Spleen (tissue), 11 donors: ENCODE measurements around the gene TBXAS1. TPM values are rescaled to one million over a fixed set of nuclear protein-coding genes. Genes with fewer than 3 reads are reported as not detected.

Experiments
- DNase-seq: peaks from one replicate; pipeline ENCODE4 v3.0.0-alpha.2; 2020
- H3K27ac ChIP-seq, 8 donors: fragments of 200-600 bp; sonication (generic) in 7 of 8; 1 replicate in 4 of 8; 2 replicates in 4 of 8; pipeline versions ENCODE4 v1.5.0 to v1.8.0; 2016 to 2021; ENCODE audit warnings: inconsistent platforms in 4 of 8, mild to moderate bottlenecking in 4 of 8, moderate library complexity in 1 of 8
- H3K27me3 ChIP-seq, 7 donors: fragments of 200-600 bp; sonication (generic) in 6 of 7; replicated peaks in 1 of 7; 1 replicate in 4 of 7; 2 replicates in 3 of 7; pipeline versions ENCODE4 v1.5.0 to v1.8.0; 2016 to 2021; ENCODE audit warnings: inconsistent platforms in 3 of 7, mild to moderate bottlenecking in 1 of 7
- H3K36me3 ChIP-seq, 6 donors: fragments of 200-600 bp; sonication (generic) in 5 of 6; 1 replicate in 4 of 6; 2 replicates in 2 of 6; pipeline versions ENCODE4 v1.5.0 to v1.8.0; 2016 to 2021; ENCODE audit warnings: inconsistent platforms in 2 of 6
- H3K4me1 ChIP-seq, 6 donors: fragments of 200-600 bp; sonication (generic) in 5 of 6; 1 replicate in 3 of 6; 2 replicates in 3 of 6; pipeline versions ENCODE4 v1.5.0 to v1.8.0; 2016 to 2021; ENCODE audit warnings: inconsistent platforms in 3 of 6
- H3K4me3 ChIP-seq, 8 donors: fragments of 200-600 bp; sonication (generic) in 7 of 8; 1 replicate in 4 of 8; 2 replicates in 4 of 8; pipeline versions ENCODE4 v1.5.0 to v1.8.0; 2016 to 2021; ENCODE audit warnings: inconsistent platforms in 4 of 8, mild to moderate bottlenecking in 4 of 8, moderate library complexity in 2 of 8
- H3K9me3 ChIP-seq, 8 donors: fragments of 200-600 bp; sonication (generic) in 7 of 8; 1 replicate in 4 of 8; 2 replicates in 4 of 8; pipeline versions ENCODE4 v1.5.0 to v1.8.0; 2016 to 2021; ENCODE audit warnings: inconsistent platforms in 4 of 8
- POLR2A ChIP-seq, 3 donors: fragments of 450-650 bp; IDR thresholded peaks; one replicate each; pipeline ENCODE4 v1.5.1; 2017; ENCODE audit warnings: antibody characterized with exemption in 3 of 3, mild to moderate bottlenecking in 1 of 3
- POLR2AphosphoS5 ChIP-seq, 3 donors: sonication (generic); formaldehyde crosslinking; IDR thresholded peaks; one replicate each; pipeline ENCODE4 v1.5.1; 2017; ENCODE audit warnings: antibody characterized with exemption in 3 of 3
- WGBS, 5 donors: extraction: QIAGEN DNeasy Blood & Tissue Kit in 3 of 5; methylation state at CpG; one replicate each; pipeline versions ENCODE4 v1.1.5 to v1.1.7; 2013 to 2018; 5-methylcytosine and 5-hydroxymethylcytosine counted together
- intact Hi-C: fragments of 100-400 bp; cut with DNase I; formaldehyde crosslinking; loops from one replicate; pipeline ENCODE4 v1.15.0; 2023; ENCODE audit warnings: low total_unique reads
- polyA plus RNA-seq, 3 donors: library from polyadenylated mRNA; stranded (reverse); fragments of 200-250 nt; gene quantifications; one replicate each; pipeline ENCODE4 v1.2.1, GENCODE V29; 2013
- total RNA-seq, 7 donors: library from RNA; depleted of rRNA in 3 of 7; stranded (reverse); fragments of >200 nt in 3 of 7; fragmentation: NEBNext Ultra II Directional in 4 of 7; extraction: Animal tissue kit (Norgen Biotek cat#: 25700) in 4 of 7; gene quantifications; one replicate each; pipeline versions ENCODE4 v1.1.0 to v1.2.1, GENCODE V29; 2016 to 2021
- TF ChIP-seq, protein P1 (sequence below), 11 experiments: fragments of 200-600 bp in 7 of 11; fragments of 450-650 bp in 4 of 11; sonication (generic) in 4 of 11; IDR thresholded peaks in 8 of 11; conservative IDR thresholded peaks in 3 of 11; 1 replicate in 7 of 11; 2 replicates in 4 of 11; pipeline versions ENCODE4 v1.4.0 to v1.8.0; 2016 to 2021; ENCODE audit warnings: antibody characterized with exemption in 11 of 11, inconsistent platforms in 4 of 11, mild to moderate bottlenecking in 1 of 11
- donor health status: healthy with polysubstance abuse.
- donor health status: DM: no; HTN: no; CAD: no; lungs with moderate emphysema.
- donor health status: DM: no; HTN: no; CAD: no.
- donor health status: Bipolar disorder and iron deficiency.
- donor health status: healthy.
- donor health status: DM: no; HTN: no; CAD: no.
- donor health status: DM: yes; HTN: yes; CAD: no.

The TBXAS1 gene
- total and polyA plus RNA-seq, 10 donors: 19.8 to 287 (median 147) TPM

DNA sequence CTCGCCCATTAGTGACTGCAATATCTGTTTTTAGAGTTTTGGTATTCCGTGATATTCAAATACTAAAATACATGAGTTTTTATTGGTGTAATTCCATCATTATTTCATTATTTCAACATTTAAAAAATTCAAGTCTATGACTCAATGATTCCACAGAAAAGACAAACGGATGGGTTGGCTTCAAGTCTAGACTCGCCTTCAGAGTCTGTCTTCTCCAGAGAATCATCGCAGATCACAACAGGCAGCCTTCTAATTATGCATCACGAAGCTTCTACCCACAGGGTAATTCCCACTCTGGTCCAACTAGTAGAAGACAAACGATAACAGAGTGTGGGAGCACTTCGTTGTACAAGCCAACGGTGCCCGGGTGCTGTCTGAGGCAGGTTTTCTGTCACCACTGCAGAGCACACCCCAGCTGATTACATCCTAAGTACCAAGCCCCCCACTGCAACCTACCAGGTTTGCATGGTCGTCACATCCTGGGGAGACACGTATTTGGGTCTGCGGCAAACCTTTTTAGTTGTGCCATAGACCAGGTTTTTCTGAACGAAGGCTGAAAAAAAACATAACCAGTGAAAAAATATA, 204.8 kb downstream of the TBXAS1 start:
- TF ChIP-seq POLR2AphosphoS5 (IDR thresholded peaks at IDR 0.05) (no peak), POLR2A (IDR thresholded peaks at IDR 0.05) (no peak)
- TF ChIP-seq, protein P1, sequence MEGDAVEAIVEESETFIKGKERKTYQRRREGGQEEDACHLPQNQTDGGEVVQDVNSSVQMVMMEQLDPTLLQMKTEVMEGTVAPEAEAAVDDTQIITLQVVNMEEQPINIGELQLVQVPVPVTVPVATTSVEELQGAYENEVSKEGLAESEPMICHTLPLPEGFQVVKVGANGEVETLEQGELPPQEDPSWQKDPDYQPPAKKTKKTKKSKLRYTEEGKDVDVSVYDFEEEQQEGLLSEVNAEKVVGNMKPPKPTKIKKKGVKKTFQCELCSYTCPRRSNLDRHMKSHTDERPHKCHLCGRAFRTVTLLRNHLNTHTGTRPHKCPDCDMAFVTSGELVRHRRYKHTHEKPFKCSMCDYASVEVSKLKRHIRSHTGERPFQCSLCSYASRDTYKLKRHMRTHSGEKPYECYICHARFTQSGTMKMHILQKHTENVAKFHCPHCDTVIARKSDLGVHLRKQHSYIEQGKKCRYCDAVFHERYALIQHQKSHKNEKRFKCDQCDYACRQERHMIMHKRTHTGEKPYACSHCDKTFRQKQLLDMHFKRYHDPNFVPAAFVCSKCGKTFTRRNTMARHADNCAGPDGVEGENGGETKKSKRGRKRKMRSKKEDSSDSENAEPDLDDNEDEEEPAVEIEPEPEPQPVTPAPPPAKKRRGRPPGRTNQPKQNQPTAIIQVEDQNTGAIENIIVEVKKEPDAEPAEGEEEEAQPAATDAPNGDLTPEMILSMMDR (IDR thresholded peaks at IDR 0.05 in 8 of 11, conservative IDR thresholded peaks at IDR 0.05 in 3 of 11): no peak

DNA sequence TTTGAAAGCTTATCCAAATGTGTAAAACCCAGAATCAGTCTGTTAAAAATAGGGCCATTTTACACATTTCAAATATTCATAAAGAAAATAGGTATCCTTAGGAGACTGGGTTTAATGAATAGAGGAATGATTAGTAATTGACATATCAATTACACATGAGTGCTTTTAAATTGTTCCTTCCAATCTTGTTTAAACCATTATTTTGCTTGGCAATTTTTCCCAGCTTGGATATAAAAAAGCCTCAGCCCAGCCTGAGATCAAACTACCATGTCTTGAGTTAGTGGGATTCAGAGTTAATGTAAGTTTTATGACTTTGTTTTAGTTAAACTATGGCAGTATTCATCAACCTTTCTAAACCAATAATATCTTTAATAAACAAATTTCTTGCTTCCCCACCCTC, 205.4 kb downstream of the TBXAS1 start:
- intact Hi-C loops: no loop called here
- H3K9me3 ChIP-seq: no peaks in the 10 kb centered on the region
- H3K27ac ChIP-seq: no peak overlapping the region
- no peaks in the 10 kb centered on the region for H3K27me3 ChIP-seq
- H3K4me3 ChIP-seq: no peak overlapping the region
- DNase-seq: no peak
- TF ChIP-seq POLR2AphosphoS5 (IDR thresholded peaks at IDR 0.05): no peak
- TF ChIP-seq, protein P1 (IDR thresholded peaks at IDR 0.05 in 8 of 11, conservative IDR thresholded peaks at IDR 0.05 in 3 of 11): no peak
- TF ChIP-seq POLR2A (IDR thresholded peaks at IDR 0.05): no peak
- H3K36me3 ChIP-seq: peaks cover 5 to 98% (median 43%) of the 10 kb centered on the region in 6 donors
- H3K4me1 ChIP-seq: peaks cover 0 to 37% (median 14%) of the 10 kb centered on the region in 6 donors

More for the DNA sequence above, 204.8 kb downstream of the TBXAS1 start:
- DNase-seq: no peak
- Histone ChIP-seq H3K27me3 (no peaks in the 10 kb centered on the region), H3K27ac (no peak overlapping the region), H3K9me3 (no peaks in the 10 kb centered on the region), H3K4me1 (peaks cover 0 to 32% (median 12%) of the 10 kb centered on the region in 6 donors), H3K36me3 (peaks cover 5 to 98% (median 42%) of the 10 kb centered on the region in 6 donors), H3K4me3 (no peak overlapping the region)
- intact Hi-C loops: no loop called here
- 95 to 98% (median 98%) methylated on average over 14 of the region's 14 CpGs for WGBS, 5 donors

DNA sequence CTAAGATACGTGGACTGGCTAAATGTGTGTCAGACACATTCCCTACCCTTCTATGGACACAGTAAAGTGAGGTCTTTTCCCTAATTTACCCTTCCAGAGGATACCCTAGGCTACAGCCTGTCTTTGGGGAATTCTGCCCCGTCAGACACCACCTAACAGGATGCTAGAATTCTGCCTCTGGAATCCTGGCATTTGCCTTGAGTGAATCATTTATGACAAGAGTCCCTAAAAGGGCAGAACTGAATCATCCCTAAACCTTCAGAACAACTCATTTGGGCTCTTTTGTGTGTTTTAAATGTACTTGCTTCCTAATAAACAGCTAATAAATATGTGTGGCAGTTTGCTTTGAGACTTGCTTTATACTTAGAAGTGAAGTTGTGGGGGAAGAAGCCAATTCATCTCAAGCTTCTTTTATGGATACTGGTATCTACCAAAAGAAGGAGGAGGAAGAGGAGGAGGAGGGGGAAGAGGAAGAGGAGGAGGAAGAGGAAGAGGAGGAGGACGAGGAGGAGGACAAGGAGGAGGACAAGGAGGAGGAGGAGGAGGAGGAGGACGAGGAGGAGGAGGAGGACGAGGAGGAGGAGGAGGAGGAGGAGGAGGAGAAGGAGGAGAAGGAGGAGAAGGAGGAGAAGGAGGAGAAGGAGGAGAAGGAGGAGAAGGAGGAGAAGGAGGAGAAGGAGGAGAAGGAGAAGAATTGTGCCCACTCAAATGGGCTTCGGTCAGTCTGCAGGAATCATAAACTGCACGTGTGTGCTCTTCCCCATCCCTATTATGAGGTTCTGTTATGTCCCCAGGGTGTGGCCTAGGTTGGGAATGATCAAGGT, 206.5 kb downstream of the TBXAS1 start:
- Histone ChIP-seq H3K36me3 (peaks cover 5 to 99% (median 52%) of the 10 kb centered on the region in 6 donors), H3K27me3 (no peaks in the 10 kb centered on the region), H3K4me1 (peaks cover 0 to 39% (median 15%) of the 10 kb centered on the region in 6 donors), H3K27ac (no peak overlapping the region), H3K9me3 (no peaks in the 10 kb centered on the region), H3K4me3 (no peak overlapping the region)
- no peak for TF ChIP-seq POLR2AphosphoS5 (IDR thresholded peaks at IDR 0.05)
- TF ChIP-seq, protein P1 (IDR thresholded peaks at IDR 0.05 in 8 of 11, conservative IDR thresholded peaks at IDR 0.05 in 3 of 11): no peak
- no peak for TF ChIP-seq POLR2A (IDR thresholded peaks at IDR 0.05)
- DNase-seq: no peak
- intact Hi-C loops: no loop called here
- WGBS, 5 donors: 66 to 90% (median 85%) methylated on average over 4 to 7 of the region's 7 CpGs
